GM19193 (cell line): ENCODE results near the gene SBNO2.

ENCODE experiments used
- POLR2A ChIP-seq: IDR thresholded peaks from 4 replicates; pipeline ENCODE4 v1.6.1; 2011; ENCODE audit not compliant: insufficient read depth, insufficient read length; ENCODE audit errors: extremely low read depth

SBNO2 gene

DNA sequence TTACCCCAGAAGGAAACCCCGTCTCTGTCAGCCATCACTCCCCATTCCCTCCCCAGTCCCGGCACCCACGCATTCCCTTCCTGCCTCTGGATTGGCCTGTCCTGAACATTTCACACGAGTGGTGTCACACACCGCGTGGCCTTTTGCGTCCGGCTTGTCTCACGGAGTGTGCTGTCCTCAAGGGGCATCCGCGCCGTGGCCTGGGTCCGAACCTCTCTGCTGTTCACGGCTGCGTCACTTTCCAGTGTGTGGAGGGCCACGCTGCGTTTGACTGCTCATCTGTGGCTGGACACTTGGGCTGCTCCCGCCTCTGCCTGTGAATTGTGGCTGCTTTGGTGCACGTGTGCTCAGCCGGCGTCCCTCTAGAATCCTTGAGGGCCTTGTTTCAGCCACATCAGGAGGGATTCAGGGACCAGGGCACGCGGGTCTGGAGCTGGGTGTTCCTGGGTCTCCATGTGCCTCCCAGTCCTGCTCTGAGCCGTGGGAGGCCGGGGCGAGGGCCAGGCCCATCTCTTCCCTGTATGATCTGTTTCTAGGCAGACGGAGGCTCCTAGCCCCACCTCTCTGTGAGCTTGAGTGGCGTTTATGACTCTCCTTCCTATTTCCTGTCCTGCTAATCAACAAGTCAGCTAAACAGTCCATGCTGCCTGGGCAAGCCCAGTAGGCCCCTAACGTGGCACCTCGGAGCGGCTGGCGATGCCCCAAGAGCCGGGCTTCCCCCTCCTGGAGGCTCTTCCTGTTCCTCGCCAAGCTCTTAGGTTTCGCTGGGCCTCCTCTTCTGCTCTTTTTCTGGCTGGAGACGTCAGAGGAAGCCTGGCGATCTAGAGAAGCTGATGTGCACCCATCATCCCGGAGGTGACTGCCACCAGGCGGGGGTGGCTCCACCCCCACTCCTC, 39.6 kb upstream of the SBNO2 start:
- TF ChIP-seq POLR2A: no peak

DNA sequence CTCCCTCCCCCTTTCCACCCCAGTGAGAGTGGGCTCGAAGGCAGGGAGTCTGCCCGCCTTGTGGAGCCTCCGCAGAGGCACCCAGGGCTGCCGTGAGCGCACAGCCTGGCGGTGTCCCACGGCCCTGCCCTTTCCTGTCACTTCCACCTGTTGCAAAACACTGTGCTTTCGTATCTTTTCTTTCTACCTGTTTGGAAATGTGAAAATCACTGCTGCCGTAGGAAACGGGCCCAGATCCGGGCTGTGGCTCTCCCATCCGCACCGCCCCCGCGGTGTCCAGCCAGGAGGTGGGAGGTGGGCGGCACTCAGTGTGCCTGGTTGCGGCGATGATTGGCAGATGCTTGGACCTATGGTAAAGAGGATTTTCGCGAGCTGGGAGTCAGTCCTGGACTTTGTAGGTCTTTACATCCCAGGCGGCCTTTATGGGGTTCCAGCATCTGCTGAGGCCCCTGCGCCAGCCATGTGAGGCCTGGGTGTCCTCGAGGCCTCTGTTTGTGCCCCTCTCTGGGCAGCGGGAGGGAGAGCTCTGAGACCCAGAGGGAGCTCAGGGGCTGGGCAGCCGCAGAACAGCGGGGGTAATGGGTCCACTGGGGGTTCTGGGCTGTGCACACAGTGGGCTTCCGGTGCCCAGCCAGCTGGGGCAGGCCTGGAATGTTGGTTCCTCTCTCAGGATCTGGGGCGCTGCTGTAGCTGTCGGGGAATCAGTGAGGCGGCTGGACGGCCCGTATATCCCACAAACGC, 37.6 kb upstream of the SBNO2 start:
- TF ChIP-seq POLR2A: no peak

DNA sequence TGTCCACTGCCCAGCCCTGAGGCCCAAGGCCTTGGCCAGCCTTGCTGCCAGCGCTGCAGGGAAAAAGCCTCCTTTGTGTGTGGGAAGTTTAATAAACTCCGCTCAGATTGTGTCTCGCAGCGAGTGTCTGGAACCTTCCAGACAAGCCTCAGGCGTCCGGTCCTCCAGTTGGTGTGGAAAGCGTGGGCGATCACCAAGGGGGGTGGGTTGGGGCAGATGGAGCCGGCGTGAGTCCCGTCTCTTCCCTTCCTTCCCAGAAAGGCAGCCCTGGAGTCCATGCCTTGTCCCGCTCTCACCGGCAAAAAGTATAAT, 36.1 kb upstream of the SBNO2 start:
- TF ChIP-seq POLR2A: no peak

GRCh38 chr19:1206864-1207450, 32.9 kb upstream of the SBNO2 start:
- TF ChIP-seq POLR2A: no peak

- TF ChIP-seq POLR2A: no peak
Measured at GRCh38 chr19:1206150-1206863, 32.2 kb upstream of the SBNO2 start.

- peak; percentile 66 for TF ChIP-seq POLR2A
Measured at GRCh38 chr19:1205114-1206099, 31.3 kb upstream of the SBNO2 start, which contains the start of gene STK11. STK11 (plus strand) TSS chr19:1205778; CDS start chr19:1206914, 1,136 bp downstream.

DNA sequence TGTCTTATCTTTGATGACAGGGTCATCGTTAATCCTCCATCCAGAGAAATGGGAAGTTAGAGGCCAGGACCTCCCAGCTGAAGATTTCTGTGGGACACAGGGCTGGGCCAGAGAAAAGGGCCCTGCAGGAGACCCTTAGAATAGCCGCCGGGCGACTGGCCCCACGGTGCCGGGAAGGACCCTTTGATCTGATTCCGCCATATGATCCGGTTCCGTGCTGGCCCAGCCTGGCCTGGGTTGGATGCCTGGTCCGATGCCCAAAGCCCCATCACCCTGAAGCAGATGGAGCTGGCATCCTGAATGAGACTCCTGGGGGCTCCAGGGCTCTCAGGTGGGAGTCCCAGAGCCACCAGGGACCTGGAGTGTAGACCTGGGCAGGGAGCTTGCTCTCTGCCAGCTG, 25.5 kb upstream of the SBNO2 start:
- TF ChIP-seq POLR2A: no peak

GRCh38 chr19:1189419-1189818, 15.4 kb upstream of the SBNO2 start:
- TF ChIP-seq POLR2A: no peak

DNA sequence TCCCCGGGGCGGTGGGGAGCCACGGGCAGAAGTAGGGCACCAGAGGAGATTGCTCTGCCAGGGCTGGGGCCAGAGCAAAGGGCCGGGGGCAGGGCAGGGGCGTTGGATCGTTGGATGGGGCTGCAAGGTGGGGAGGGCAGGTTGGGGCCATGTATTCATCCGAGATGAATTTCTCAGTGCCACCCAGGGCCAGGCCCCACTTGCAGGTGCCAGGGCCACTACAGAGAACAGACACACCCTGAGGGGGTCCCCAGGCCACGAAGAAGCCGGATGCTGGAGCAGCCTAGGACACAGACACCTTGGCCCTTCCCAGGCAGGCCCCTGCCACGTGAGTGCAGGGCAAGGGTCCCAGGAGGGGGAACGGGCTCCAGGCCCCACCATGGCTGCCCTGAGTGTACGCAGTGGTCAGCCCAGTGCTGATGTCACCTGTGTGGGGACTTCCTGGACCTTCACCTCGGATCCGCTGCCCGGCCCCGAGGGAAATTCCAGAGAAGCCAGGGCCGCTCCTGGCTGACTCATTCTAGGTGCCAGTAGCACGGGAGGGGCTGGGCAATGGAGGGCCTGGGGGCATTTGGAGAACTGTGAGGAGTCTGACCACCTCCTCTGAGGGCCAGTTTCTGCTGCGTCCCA, 9.6 kb upstream of the SBNO2 start:
- no peak for TF ChIP-seq POLR2A

- TF ChIP-seq POLR2A: no peak
Measured at GRCh38 chr19:1182727-1183126, 8.7 kb upstream of the SBNO2 start.

- no peak for TF ChIP-seq POLR2A
Measured at GRCh38 chr19:1182068-1182467, 8.0 kb upstream of the SBNO2 start.

DNA sequence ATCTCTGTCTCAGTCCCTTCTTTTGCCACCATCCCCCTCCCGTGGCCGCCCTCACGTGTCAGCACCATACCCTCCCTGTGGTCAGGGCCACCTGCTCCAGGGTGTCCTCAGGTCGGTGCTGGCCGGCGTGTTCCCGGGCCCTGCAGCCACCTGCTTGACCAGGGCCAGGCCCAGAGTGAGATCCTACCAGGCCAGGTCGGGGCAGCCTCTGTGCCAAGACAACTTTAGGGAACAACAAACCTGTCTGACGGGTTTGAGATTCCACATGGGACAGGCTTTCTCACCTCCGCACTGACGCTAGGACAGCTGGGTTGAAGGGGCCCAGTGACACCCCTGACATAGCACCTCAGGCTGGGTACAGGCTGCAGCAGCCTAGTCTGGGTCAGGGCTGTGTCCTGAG, 7.5 kb upstream of the SBNO2 start:
- TF ChIP-seq POLR2A: no peak

DNA sequence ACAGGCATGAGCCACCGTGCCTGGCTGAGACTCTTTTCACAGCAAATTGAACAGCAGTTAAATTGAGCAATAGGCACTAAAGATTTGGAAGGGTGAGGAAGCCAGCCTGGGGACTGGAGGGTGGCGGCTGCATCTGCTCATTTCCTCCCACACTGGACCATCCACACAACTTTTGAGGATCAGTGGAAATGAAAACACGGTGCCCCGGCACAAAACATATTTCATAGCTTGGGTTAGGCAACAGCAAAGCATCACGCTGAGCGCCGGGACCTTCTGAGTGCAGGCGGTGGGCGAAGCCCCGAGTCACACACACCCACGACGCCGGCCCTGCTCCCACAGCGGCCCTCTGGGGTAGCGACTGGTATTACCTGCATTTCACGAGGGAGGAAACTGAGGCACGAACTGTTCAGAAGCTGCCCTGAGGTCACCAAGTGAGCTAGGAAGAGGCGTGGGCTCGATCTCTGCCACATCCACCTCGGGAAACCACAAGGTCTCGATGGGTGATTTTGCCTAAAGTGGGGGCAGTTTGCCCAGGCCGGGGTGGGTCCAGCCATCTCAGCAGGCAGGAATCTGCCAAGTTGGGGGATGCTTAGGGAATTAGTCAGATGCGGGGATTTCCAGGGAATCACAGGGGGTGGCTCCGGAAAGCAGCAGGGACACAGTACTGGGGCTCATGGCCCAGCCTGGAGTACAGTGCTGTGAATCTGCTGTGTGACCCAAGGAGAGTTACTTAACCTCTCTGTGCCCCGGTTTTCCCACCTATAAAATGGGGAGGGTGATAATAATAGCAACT, 3.5 kb upstream of the SBNO2 start:
- no peak for TF ChIP-seq POLR2A
